Measurements from ENCODE around the gene ZFP91. TPM values are rescaled to one million over a fixed set of nuclear protein-coding genes. Genes with fewer than 3 reads are reported as not detected.

The ZFP91 gene
- total and polyA plus RNA-seq, 2 of the 13 experiments (the other 11 are each of a cell fraction or from before 2014, with no cell fraction given), result 13.5 to 38.6 TPM

GRCh38 chr11:58616594-58616993, 37.7 kb downstream of the ZFP91 start:
- Histone ChIP-seq H3K36me3 (replicated peaks in 1 of 2; ENCODE audit: control insufficient read depth in 1 of 2, insufficient read depth in 2 of 2, low read length in 2 of 2) (peaks cover 22 to 88% of the 10 kb centered on the region in 2 experiments), H3K4me1 (ENCODE audit: insufficient read depth, low read length) (no peaks in the 10 kb centered on the region), H3K9me3 (ENCODE audit: low read length) (no peaks in the 10 kb centered on the region), H3K27me3 (ENCODE audit: control insufficient read depth in 1 of 2, insufficient read depth in 2 of 2, low read length in 2 of 2) (no peaks in the 10 kb centered on the region), H3K27ac (ENCODE audit: extremely low read length, insufficient read depth, low read length) (no peak overlapping the region), H3K4me3 (replicated peaks in 1 of 3; ENCODE audit: insufficient read depth in 1 of 3, low read depth in 2 of 3, low read length in 3 of 3) (no peak overlapping the region), H3K4me2 (ENCODE audit: low read depth, low read length) (no peak overlapping the region), H3K79me2 (ENCODE audit: insufficient read depth, low read length) (no peaks in the 10 kb centered on the region), H4K20me1 (ENCODE audit: insufficient read depth, low read length) (no peaks in the 10 kb centered on the region), H2AFZ (ENCODE audit: low read length) (no peak overlapping the region), H3K9ac (ENCODE audit: insufficient read depth, low read depth, low read length) (no peak overlapping the region)
- no peak for DNase-seq (ENCODE audit: low spot score)
- intact Hi-C loops (cut with micrococcal nuclease; ENCODE audit: unreplicated experiment), result no loop called here
- no TSS peak for BruUV-seq (replicated peaks)
- ChIA-PET CTCF (ENCODE audit: low intra/inter-chr PET ratio, low total read pairs) (no interaction called here), POLR2A (no interaction called here)
- WGBS (ENCODE audit: low lambda C conversion rate), result 91% methylated on average over 4 of the region's 4 CpGs
- in situ Hi-C loops (cut with HindIII; ENCODE audit: extremely low pct_ligation_motif_present, low pct_unique_long_range_greater_than_20kb), result no loop called here
- no peak for FAIRE-seq
- ATAC-seq, result no peak
- TF ChIP-seq TERF1 (CRISPR knock-in tag; IDR thresholded peaks at IDR 0.05), result no peak
- no peak for TF ChIP-seq KLF6 (CRISPR knock-in tag; IDR thresholded peaks at IDR 0.05)
- no peak for TF ChIP-seq ZBTB21 (CRISPR knock-in tag; IDR thresholded peaks at IDR 0.05)
- TF ChIP-seq STAT5B (CRISPR knock-in tag; IDR thresholded peaks at IDR 0.05), result no peak
- TF ChIP-seq ELF1 (CRISPR knock-in tag; IDR thresholded peaks at IDR 0.05), result no peak
- TF ChIP-seq ZNF652 (CRISPR knock-in tag; IDR thresholded peaks at IDR 0.05; ENCODE audit: borderline replicate concordance, low read depth), result no peak
- TF ChIP-seq ZNF710 (CRISPR knock-in tag; IDR thresholded peaks at IDR 0.05; ENCODE audit: borderline replicate concordance), result no peak
